HG03457 (cell line): ENCODE data around the gene LDB3.

Experiments
- ATAC-seq: cut with Tn5 transposase; IDR thresholded peaks from one replicate; pipeline ENCODE4 v1.9.1; 2021; ENCODE audit warnings: moderate number of reproducible peaks; ENCODE audit not compliant: unreplicated experiment

Gene LDB3

DNA sequence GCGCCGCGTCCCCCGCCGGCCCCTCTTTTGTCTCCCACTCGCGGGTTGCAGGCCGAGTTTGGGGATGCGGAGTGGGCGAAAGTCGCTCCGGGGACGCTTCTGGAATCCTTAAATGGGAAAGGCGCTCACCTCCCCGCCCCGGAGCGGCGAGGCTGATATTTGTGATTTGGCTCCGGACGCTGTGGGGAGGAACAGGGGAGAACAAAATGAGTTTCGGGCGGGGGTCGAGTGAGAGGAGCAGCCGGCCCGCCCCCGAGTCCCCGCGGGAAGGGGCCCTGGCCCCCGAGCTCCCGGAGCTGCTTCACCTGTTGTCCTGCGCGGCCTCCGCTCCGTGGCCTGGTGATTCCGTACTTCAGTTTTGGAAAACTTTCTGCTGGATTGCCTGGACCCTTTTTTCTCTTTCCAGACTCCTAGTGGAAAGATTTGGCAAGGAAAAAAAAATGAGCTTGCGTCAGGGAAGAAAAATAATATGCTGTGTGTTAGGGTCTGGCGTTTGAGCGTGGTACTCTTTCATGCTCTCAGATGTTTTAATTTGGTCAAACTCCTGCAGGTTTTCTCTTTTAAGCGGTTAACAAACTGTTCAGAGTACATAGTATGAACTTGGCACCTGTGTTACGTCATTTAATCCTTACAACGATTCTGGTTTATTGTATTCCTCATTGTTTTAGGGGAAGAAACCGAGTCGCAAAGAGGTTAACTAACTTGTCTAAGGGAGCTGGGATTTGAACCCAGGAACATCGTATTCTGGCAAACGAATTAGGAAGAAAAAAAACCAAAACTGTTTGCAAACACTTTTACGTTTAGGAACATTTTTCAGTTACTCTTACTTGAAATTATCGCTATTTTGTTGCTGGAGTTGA, 89.0 kb downstream of the LDB3 start:
- ATAC-seq, result no peak

DNA sequence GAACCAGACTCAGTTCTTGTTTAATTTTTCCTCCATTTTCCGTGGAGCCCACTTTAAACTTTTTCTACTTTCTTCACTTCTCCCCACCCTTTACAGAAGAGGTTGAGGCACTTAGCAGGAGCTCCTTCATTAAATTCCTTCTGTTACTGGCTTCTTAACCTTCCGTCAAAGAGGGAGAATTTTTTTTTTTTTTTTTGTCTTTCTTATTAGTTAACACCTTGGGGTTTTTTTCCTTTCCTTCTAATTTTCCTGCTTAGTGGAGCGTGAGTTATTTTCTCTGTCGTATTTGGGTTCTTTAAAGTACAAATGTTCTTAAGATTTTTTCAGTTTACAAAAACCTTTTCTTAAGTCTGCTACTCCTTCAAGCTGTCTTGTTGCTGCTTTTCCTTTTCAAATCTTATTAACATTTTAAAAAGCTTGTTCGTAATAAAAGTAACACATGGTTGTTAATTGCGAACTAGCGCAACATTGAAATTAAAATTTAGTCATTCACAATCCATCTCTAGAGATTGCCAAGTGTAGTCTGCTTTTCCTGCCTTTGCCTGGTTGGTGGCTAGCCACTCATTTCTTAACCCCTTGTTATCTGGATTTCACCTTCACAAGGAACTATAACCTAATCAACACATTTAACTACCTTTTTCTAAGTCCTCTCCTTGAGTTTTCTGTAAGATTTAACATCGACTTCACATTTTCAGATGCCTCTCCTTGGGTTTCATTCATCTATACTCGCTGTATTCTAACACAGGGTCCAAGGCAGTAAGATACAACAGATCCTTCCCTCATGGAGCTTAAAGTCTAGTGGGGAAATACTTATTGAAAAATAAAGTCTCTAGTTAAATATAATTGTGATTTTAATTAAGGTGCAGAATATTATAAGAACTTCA, 90.1 kb downstream of the LDB3 start:
- no peak for ATAC-seq

DNA sequence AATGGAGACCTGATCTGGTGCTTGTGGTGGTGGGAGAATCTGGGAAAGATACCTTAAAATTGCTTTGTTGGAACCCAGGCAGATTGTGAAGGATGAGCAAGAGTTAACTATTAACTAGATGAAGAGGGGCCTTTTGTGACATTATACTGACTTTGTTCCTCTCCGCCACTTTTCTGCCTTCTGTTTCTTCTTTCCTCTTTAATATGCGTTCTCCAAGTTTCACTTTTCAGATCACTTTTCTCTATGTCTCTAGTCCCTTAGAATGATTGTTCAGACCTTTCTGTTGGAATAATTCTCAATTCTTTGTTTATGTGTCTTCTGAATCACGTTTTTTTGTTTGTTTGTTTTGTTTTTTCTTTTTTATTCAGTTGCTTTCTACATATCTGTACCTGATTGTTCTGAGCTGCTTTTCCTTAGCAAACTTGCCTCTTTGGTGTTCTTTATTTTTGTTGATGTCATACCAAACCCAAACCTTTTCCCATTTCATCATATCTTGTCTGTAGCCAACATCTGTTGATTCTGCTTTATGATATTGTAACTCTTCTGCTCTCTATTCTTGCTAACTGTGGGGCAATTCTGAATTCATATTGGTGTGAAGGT, 90.9 kb downstream of the LDB3 start:
- no peak for ATAC-seq

DNA sequence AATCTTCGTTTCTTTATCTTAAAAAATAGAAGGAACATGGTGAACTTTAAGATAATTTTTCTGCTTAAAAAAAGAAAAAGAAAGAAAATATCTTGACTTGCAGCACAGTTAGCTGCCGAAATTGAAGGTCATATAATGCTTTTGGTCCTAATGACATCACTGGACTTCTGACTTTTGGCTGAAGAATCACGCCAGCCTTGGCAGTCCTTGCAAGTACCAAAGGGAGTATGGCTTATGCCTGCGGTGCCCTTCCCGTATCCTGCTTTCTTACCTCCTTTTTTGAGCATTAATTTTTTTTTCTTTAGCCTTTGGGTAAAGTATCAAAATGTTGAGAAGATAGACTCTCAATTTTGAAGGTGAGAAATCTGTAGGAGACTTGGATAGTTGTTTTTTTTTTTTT, 95.1 kb downstream of the LDB3 start:
- no peak for ATAC-seq

DNA sequence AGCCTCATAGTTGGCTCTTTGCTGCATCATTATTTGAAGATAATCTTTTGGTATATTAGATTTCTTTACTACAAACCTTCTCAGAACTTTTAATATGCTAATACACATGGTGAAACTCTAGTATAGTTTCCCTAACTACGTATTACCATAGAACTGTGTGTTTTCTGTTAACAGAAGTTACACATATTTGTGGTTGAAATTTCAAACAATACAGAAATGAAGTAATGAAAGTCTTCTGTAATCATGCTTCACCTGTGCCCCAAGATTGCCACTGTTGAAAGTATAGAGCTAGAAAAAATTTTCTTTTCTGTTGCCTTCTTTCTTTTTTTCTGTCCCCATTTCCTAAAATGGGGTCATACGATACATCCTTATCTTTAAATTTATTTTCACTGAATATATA, 97.2 kb downstream of the LDB3 start:
- no peak for ATAC-seq

DNA sequence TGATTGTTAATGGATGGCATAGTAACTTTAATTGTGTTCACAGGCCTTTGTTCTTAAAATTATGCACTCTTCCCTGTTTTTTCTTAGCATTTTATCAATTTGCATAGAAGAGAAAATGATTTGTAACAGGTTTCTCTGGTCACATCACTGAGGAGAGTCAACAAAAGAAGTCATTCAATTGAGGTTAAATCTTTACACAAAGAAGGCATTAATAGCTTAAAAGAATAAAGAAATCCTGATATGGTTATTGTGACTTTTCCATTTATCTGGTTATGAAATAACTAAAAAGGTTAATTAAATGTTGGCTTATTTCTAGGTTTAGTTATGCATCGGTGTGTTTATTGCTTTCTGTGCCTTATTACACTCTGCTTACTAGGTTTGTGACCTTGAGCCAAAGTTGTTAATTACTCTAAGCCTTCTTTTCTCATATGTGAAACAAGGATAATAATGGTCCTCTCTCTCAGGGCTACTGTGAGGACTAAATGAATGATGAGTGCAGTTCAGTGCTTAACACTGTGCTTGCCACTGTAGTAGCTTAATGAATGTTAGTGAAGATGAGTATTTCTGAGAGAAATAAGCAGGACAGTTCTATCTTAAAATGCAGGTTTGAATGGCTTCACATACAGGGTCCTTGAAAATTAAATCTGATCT, 100.2 kb downstream of the LDB3 start:
- ATAC-seq, result no peak

DNA sequence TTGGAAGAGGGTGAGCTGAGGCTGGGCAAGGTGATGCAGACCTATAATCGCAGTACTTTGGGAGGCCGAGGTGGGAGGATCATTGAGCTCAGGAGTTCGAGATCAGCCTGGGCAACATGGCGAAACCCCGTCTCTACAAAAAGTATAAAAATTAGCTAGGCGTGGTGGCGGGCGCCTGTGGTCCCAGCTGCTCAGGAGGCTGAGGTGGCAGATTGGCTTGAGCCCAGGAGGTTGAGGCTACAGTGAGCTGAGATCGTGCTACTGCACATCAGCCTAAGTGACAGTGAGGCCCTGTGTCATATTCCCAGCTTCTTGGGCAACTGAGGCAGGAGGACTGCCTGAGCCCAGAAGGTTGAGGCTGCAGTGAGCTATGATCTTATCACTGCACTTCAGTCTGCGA, 101.7 kb downstream of the LDB3 start:
- ATAC-seq, result no peak

DNA sequence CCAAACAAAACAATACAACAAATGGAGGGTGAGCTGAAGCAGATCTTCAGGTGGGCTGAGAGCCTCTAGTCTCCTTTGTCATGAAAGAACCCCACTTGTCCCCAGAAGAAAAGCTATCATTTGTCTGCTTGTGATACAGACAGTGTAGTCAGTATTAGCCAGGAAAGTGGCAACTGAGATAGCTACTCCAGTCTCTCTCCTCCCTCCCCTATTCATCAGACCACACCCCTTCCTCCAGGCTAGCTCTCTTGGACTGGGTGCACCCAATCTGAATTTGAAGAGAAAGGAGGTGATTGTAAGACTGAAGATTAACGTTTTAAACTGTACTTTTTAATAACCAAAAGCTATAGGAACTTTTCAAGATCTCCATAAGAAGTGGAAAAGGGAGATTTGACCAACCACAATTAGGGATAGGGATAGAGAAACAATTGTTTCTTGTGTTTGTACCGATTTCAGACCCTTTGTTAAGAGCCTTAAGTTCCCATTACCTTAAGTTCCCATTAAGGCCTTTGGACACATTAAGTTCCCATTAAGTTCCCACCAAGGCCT, 102.2 kb downstream of the LDB3 start:
- ATAC-seq, result no peak

DNA sequence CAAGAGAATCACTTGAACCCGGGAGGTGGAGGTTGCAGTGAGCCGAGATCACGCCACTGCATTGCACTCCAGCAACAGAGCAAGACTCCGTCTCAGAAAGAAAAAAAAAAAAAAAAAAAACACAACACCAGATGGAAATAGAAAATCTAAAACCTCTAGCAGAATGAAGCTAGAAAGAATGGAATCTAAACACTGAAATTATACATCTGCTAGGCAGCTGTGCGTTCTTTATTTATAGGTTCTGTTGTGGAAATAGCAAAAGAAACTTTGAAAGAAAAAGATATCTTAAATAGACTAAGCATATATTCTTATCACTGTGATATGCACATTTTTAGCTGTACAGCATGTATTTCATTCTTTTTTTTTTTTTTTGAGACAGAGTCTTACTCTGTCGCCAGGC, 105.2 kb downstream of the LDB3 start:
- ATAC-seq, result no peak

DNA sequence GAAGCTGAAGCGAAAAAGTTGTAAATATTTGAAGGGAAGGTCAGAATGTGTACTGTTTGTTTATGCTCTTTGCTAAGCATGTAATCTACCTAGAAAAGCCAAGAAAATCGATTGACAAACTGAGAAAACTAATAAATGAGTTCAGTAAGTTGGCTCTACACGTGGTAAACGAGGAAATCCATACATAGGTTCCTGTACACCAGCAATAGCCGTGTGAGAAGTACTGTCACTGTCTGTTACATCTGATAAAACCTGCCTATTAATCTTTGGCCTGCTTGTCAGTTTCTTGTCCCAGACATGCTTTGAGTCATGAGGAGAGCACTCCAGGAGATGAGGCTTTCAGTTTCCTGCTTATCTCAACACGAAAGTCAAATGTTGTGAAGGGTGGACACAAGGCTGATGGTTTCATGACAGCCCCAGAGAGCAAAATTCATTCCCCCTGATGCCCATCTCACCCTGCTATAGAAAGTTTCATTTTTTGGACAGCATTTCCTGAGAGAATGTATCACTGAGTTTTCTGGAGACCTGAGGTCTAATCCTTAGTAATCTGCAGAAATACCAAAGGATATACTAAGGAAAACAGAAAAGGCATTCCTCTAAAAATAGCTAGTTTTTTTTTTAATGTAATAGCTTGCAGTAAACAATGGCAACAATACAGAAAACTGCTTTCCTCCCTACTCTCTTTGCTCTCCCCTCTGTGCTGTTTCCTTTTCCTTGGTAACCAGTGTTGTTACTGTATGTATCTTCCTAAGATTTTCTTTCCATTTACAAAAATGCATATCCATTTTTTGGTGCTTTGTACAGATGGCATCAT, 107.0 kb downstream of the LDB3 start:
- peak; percentile 55 for ATAC-seq

DNA sequence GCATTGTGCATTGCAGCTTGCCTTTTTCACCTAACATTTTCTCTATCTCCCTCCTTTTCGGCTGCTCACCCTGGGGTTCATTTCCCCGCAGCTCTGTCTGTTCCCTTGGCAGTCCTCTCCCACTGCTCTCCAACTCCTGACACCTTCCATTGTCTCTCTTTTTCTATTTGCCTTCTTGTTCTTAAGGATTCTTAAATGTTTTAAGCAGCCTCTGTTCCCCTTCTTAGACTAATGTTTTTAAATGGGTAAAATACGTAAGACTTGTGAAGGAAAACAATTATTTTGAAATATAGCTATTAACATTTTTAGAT, 107.5 kb downstream of the LDB3 start:
- ATAC-seq, result no peak

DNA sequence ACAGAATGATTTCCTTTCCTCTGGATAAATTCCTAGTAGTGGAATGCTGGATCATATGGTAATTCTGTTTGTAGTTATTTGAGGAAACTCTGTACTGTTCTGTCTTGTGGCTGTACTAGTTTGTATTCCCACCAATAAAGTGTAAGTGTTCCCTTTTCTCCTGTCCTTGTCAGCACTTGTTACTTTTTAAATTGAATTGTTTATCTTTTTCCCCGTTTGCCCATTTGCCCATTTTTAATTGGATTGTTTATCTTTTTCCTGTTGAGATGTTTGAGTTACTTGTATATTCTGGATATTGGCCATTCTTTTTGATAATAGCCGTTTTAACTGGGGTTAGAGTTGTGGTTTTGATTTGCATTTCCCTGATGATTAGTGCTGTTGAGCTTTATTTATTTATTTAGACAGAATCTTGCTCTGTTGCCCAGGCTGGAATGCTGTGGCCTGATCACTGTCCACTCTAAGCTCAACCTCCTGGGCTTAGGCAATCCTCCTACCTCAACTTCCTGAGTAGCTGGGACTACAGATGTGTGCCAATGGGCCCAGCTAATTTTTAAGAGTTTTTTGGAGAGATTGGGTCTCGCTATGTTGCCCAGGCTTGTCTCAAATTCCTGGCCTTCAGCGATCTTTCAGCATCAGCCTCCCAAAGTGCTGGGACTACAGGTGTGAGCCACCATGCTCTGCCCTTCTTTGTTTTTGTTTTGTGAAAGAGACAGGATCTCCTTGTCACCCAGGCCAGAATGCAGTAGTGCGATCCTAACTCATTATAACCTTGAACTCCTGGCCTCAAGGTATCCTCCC, 111.1 kb downstream of the LDB3 start:
- no peak for ATAC-seq

DNA sequence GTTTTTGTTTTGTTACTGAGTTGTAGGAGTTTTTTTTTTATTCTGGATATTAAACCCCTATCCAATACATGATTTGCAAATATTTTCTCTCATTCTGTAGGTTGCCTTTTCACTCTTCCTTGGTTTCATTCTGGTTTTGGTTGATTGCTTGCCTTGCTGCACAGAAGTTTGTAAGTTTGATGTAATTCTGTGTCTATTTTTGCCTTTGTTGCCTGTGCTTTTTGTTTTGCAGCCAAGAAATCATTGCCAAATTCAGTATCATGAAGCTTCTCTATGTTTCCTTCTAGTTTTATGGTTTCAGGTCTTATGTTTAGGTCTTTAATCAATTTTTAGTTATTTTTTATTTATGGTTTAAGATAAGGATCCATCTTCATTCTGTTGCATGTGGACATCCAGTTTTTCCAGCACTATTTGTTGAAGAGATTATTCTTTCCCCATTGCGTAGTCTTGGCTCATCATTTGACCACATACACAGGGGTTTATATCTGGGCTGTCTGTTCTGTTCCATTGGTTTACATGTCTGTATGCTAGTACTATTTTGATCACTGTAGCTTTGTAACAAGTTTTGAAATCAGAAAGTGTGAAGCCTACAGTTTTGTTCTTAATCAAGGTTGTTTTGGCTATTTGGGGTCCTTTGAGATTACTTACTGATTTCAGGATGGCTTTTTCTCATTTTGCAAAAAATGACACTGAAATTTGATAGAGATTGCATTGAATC, 114.5 kb downstream of the LDB3 start:
- no peak for ATAC-seq

DNA sequence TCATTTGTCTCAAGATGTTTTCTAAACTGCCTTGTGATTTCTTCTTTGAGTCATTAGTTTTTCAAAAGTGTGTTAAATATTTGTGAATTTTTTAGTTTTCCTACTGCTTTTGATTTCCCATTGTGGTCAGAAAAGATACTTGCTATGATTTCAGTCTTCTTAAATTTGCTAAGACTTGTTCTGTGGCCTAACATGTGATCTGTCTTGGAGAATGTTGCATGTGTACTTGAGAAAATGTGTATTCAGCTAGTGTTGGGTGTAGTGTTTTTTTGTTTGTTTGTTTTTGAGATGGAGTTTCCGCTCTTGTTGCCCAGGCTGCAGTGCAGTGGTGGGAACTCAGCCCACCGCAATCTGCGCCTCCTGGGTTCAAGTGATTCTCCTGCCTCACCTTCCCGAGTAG, 116.7 kb downstream of the LDB3 start:
- ATAC-seq, result no peak
